ENCODE results near the gene SPTSSB.

DNA sequence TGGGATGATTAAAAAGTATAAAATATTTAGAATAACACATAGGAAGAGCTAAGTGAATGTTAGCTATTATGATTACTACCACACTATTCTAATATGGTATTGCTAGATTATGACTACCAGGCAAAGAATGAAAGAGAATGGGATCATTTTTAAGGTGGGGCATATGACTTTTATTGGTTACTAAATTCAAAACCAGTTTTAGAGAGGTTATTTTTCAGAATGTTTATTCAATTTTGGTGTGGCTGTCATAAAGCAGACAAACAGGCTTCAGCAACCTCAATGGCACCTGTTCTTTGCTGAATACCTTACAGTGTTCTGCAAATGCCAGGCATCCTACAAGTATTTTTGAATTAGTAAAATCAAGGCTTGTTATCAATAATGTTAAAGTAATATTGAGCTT lies 12.8 kb downstream of the SPTSSB start:
- TF ChIP-seq, protein P1, sequence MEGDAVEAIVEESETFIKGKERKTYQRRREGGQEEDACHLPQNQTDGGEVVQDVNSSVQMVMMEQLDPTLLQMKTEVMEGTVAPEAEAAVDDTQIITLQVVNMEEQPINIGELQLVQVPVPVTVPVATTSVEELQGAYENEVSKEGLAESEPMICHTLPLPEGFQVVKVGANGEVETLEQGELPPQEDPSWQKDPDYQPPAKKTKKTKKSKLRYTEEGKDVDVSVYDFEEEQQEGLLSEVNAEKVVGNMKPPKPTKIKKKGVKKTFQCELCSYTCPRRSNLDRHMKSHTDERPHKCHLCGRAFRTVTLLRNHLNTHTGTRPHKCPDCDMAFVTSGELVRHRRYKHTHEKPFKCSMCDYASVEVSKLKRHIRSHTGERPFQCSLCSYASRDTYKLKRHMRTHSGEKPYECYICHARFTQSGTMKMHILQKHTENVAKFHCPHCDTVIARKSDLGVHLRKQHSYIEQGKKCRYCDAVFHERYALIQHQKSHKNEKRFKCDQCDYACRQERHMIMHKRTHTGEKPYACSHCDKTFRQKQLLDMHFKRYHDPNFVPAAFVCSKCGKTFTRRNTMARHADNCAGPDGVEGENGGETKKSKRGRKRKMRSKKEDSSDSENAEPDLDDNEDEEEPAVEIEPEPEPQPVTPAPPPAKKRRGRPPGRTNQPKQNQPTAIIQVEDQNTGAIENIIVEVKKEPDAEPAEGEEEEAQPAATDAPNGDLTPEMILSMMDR (IDR thresholded peaks at IDR 0.05), result no peak
- TF ChIP-seq EP300 (IDR thresholded peaks at IDR 0.05; ENCODE audit: low read depth) (no peak), POLR2A (IDR thresholded peaks at IDR 0.05) (no peak), POLR2AphosphoS5 (IDR thresholded peaks at IDR 0.05) (no peak)

All from transverse colon (tissue), 4 donors.